ENCODE measurements around the gene CDC42EP4. TPM values are rescaled to one million over a fixed set of nuclear protein-coding genes. Genes with fewer than 3 reads are reported as not detected.

Gene CDC42EP4
- total and polyA plus RNA-seq, 9 of the 15 experiments (the other 6 are each of a cell fraction or from before 2014, with no cell fraction given), result 0.65 to 20.8 (median 12.3) TPM

DNA sequence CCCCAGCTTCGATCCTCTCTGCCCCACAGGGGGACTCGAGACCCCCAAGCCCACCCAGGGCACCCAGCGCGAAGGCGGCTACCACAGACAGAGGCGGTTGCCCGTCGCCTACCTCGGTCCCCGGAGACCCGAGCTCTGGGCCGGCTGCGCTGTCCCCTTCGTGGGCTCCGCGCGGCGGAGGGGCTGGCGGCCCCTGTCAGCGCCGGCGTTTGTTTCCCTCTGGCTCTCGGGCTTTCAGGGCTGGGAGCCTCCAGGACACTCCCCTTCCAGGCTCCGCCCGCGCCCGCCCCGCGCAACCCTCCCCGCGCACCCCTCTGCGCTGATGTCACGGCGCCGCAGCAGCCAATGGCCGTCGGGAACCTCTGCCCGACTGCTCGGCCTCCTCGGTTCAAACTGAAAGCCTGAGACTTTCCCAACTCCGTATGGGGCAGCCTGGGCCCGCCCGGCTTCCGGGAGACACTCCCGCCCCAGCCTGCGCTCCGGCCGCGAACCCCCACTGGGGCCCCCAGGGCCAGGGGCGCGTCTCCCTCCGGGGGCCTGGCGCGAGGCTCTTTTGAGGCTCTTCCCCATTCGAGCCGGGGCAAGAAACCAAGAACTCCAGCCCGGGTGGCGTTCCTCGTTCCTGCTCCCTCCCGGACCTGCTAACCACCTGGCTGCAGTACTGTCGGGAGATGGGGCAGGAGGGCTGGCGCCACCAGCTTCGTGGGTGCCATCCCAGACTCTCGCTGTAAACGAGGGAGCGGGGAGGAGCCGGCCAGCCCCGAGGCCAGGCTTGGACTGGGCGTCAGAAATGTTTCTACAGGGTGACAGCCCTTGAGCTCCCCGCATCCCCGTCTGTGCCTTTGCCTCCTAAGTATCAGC lies at the start of gene CDC42EP4 (continued):
- TF ChIP-seq, protein P1, sequence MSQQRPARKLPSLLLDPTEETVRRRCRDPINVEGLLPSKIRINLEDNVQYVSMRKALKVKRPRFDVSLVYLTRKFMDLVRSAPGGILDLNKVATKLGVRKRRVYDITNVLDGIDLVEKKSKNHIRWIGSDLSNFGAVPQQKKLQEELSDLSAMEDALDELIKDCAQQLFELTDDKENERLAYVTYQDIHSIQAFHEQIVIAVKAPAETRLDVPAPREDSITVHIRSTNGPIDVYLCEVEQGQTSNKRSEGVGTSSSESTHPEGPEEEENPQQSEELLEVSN (IDR thresholded peaks at IDR 0.05; ENCODE audit: borderline replicate concordance in 1 of 2, extremely low read depth in 1 of 2, insufficient read depth in 1 of 2, insufficient read length in 1 of 2, low read depth in 1 of 2, low read length in 1 of 2, poor library complexity in 1 of 2, severe bottlenecking in 1 of 2), result peak in 1 of 2 experiments; percentile 69
- no peak for TF ChIP-seq ASH1L (IDR thresholded peaks at IDR 0.05; ENCODE audit: borderline replicate concordance, low read depth, partially characterized antibody)
- TF ChIP-seq, protein P2, sequence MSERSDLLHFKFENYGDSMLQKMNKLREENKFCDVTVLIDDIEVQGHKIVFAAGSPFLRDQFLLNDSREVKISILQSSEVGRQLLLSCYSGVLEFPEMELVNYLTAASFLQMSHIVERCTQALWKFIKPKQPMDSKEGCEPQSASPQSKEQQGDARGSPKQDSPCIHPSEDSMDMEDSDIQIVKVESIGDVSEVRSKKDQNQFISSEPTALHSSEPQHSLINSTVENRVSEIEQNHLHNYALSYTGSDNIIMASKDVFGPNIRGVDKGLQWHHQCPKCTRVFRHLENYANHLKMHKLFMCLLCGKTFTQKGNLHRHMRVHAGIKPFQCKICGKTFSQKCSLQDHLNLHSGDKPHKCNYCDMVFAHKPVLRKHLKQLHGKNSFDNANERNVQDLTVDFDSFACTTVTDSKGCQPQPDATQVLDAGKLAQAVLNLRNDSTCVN (CRISPR knock-in tag; IDR thresholded peaks at IDR 0.05), result 0 out of 2 replicates have a peak, but pooled peaks have one; percentile 8
- TF ChIP-seq NFXL1 (CRISPR knock-in tag; IDR thresholded peaks at IDR 0.05), result no peak
- TF ChIP-seq POLR2B (IDR thresholded peaks at IDR 0.05; ENCODE audit: low read depth, partially characterized antibody), result peak; percentile 74
- TF ChIP-seq, protein P3, sequence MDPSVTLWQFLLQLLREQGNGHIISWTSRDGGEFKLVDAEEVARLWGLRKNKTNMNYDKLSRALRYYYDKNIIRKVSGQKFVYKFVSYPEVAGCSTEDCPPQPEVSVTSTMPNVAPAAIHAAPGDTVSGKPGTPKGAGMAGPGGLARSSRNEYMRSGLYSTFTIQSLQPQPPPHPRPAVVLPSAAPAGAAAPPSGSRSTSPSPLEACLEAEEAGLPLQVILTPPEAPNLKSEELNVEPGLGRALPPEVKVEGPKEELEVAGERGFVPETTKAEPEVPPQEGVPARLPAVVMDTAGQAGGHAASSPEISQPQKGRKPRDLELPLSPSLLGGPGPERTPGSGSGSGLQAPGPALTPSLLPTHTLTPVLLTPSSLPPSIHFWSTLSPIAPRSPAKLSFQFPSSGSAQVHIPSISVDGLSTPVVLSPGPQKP (CRISPR knock-in tag; IDR thresholded peaks at IDR 0.05), result no peak
- peak; percentile 54; the same call in 1 of the 2 replicates for TF ChIP-seq ZBTB17 (CRISPR knock-in tag; IDR thresholded peaks at IDR 0.05)
- peak; percentile 53 for TF ChIP-seq TBP (optimal IDR thresholded peaks at IDR 0.05; ENCODE audit: low read depth, low read length)
- TF ChIP-seq, protein P4, sequence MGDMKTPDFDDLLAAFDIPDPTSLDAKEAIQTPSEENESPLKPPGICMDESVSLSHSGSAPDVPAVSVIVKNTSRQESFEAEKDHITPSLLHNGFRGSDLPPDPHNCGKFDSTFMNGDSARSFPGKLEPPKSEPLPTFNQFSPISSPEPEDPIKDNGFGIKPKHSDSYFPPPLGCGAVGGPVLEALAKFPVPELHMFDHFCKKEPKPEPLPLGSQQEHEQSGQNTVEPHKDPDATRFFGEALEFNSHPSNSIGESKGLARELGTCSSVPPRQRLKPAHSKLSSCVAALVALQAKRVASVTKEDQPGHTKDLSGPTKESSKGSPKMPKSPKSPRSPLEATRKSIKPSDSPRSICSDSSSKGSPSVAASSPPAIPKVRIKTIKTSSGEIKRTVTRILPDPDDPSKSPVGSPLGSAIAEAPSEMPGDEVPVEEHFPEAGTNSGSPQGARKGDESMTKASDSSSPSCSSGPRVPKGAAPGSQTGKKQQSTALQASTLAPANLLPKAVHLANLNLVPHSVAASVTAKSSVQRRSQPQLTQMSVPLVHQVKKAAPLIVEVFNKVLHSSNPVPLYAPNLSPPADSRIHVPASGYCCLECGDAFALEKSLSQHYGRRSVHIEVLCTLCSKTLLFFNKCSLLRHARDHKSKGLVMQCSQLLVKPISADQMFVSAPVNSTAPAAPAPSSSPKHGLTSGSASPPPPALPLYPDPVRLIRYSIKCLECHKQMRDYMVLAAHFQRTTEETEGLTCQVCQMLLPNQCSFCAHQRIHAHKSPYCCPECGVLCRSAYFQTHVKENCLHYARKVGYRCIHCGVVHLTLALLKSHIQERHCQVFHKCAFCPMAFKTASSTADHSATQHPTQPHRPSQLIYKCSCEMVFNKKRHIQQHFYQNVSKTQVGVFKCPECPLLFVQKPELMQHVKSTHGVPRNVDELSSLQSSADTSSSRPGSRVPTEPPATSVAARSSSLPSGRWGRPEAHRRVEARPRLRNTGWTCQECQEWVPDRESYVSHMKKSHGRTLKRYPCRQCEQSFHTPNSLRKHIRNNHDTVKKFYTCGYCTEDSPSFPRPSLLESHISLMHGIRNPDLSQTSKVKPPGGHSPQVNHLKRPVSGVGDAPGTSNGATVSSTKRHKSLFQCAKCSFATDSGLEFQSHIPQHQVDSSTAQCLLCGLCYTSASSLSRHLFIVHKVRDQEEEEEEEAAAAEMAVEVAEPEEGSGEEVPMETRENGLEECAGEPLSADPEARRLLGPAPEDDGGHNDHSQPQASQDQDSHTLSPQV (IDR thresholded peaks at IDR 0.05), result peak; percentile 74
- peak; percentile 94 for TF ChIP-seq POLR2G (IDR thresholded peaks at IDR 0.05; ENCODE audit: low read depth, low read length)
- peak; percentile 21 for TF ChIP-seq SMAD1 (IDR thresholded peaks at IDR 0.05; ENCODE audit: low read depth, low read length, partially characterized antibody)
- peak; percentile 82 for TF ChIP-seq CREM (IDR thresholded peaks at IDR 0.05; ENCODE audit: low read depth)
- peak; percentile 36; the same call in 1 of the 2 replicates for TF ChIP-seq SOX6 (IDR thresholded peaks at IDR 0.05)
- TF ChIP-seq ZBED1 (IDR thresholded peaks at IDR 0.05), result 0 out of 2 replicates have a peak, but pooled peaks have one; percentile 43
- peak; percentile 86 for TF ChIP-seq ZBTB7A (IDR thresholded peaks at IDR 0.05; ENCODE audit: borderline replicate concordance, control insufficient read depth, low read depth, low read length)
- TF ChIP-seq SUPT5H (IDR thresholded peaks at IDR 0.05), result peak; percentile 62
- no peak for TF ChIP-seq KLF10 (CRISPR knock-in tag; IDR thresholded peaks at IDR 0.05)
- no peak for TF ChIP-seq SP2 (IDR thresholded peaks at IDR 0.05; ENCODE audit: extremely low read depth, low read depth, low read length, poor library complexity, severe bottlenecking)
- no peak for TF ChIP-seq KLF16 (IDR thresholded peaks at IDR 0.05)
